ENCODE results near the gene CATSPERZ. TPM values are rescaled to one million over a fixed set of nuclear protein-coding genes. Genes with fewer than 3 reads are reported as not detected.

Gene CATSPERZ
- total and polyA plus RNA-seq, 7 donors = 1.1 to 1.4 TPM; not detected in 5

DNA sequence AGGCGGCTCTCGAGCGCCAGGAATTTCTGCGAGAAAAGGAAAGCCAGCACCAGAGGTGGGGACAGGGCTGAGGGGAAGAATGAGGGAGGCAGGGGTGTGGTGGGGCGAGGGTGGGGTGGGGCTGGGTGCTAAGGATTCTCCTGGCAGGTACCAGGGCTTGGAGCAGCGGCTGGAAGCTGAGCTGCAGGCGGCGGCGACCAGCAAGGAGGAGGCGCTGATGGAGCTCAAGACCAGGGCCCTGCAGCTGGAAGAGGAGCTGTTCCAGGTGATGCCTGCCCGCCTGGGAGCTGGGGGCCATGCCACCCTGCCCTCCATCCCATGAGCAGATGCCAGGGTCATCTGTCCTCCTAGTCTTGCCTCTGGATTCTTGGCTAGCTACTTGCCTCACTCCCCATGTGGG, 49.2 kb downstream of the CATSPERZ start:
- TF ChIP-seq POLR2A (IDR thresholded peaks at IDR 0.05) (no peak), POLR2AphosphoS5 (IDR thresholded peaks at IDR 0.05) (no peak), EP300 (IDR thresholded peaks at IDR 0.05) (no peak)
- TF ChIP-seq, protein P1, sequence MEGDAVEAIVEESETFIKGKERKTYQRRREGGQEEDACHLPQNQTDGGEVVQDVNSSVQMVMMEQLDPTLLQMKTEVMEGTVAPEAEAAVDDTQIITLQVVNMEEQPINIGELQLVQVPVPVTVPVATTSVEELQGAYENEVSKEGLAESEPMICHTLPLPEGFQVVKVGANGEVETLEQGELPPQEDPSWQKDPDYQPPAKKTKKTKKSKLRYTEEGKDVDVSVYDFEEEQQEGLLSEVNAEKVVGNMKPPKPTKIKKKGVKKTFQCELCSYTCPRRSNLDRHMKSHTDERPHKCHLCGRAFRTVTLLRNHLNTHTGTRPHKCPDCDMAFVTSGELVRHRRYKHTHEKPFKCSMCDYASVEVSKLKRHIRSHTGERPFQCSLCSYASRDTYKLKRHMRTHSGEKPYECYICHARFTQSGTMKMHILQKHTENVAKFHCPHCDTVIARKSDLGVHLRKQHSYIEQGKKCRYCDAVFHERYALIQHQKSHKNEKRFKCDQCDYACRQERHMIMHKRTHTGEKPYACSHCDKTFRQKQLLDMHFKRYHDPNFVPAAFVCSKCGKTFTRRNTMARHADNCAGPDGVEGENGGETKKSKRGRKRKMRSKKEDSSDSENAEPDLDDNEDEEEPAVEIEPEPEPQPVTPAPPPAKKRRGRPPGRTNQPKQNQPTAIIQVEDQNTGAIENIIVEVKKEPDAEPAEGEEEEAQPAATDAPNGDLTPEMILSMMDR (IDR thresholded peaks at IDR 0.05) = no peak
- H3K4me3 ChIP-seq = no peak overlapping the region

DNA sequence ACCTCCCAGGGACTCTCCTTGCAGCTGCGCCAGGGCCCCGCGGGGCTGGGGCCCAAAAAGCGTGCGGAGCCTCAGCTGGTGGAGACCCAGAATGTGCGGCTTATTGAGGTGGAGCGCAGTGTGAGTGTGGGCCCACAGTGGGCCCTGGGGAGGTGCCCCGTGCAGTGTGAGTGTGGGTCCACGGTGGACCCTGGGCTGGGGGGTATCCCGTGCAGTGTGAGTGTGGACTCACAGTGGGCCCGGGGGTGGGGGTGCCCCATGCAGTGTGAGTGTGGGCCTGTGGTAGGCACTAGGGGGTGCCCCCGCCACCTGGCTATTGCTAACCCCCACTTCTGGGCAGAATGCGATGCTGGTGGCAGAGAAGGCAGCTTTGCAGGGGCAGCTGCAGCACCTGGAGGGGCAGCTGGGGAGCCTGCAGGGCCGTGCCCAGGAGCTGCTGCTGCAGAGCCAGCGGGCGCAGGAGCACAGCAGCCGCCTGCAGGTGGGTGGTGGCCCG, 51.0 kb downstream of the CATSPERZ start:
- TF ChIP-seq POLR2AphosphoS5 (IDR thresholded peaks at IDR 0.05) (no peak), POLR2A (IDR thresholded peaks at IDR 0.05) (no peak), EP300 (IDR thresholded peaks at IDR 0.05) (no peak)
- TF ChIP-seq, protein P1 (IDR thresholded peaks at IDR 0.05) = no peak
- H3K4me1 ChIP-seq = peaks cover 0 to 17% (median 12%) of the 10 kb centered on the region in 4 donors
- no peak for DNase-seq
- intact Hi-C loops (cut with DNase I) = no loop called here
- 87 to 92% methylated on average over 18 of the region's 18 CpGs for WGBS, 2 donors
- H3K27me3 ChIP-seq = no peaks in the 10 kb centered on the region
- H3K27ac ChIP-seq = no peak overlapping the region
- H3K9me3 ChIP-seq = no peaks in the 10 kb centered on the region
- no peaks in the 10 kb centered on the region for H3K36me3 ChIP-seq
- no peak overlapping the region for H3K4me3 ChIP-seq

More for the DNA sequence above, 49.2 kb downstream of the CATSPERZ start:
- Histone ChIP-seq H3K27ac (no peak overlapping the region), H3K4me1 (peaks cover 0 to 1% (median 0%) of the 10 kb centered on the region in 4 donors), H3K36me3 (no peaks in the 10 kb centered on the region), H3K9me3 (no peaks in the 10 kb centered on the region), H3K27me3 (no peaks in the 10 kb centered on the region)
- 75 to 86% methylated on average over 11 of the region's 11 CpGs for WGBS, 2 donors
- DNase-seq = no peak
- intact Hi-C loops (cut with DNase I) = no loop called here

DNA sequence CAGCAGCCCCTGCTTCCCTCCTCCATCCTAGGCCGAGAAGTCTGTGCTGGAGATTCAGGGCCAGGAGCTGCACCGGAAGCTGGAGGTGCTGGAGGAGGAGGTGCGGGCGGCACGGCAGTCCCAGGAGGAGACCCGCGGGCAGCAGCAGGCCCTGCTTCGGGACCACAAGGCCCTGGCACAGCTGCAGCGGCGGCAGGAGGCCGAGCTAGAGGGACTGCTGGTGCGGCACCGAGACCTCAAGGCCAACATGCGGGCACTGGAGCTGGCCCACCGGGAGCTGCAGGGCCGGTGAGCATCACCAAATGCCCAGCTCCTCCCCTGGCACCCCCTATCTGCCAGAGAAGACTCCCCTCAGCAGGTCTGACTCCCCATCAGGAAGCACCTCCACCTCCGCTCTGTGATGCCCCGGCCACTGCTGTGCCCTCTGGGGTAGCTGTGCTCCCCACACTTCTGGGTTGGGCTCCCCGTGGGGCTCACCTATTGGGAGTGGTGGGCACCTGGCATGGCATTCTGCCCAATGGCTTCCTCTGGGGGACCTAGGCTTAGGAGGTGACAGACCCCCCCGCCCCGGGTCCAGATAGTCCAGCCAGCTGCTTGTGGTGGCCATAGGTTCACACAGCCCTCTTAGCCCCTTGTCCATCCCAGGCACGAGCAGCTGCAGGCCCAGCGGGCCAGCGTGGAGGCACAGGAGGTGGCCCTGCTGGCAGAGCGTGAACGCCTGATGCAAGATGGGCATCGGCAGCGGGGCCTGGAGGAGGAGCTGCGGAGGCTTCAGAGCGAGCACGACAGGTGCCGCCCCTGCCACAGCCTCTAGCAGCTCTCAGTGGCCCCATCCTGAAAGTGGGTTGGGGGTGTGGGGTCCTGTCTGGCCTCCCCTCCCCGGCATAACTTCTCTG, 52.2 kb downstream of the CATSPERZ start:
- no peak for TF ChIP-seq POLR2A (IDR thresholded peaks at IDR 0.05)
- no peak for TF ChIP-seq POLR2AphosphoS5 (IDR thresholded peaks at IDR 0.05)
- TF ChIP-seq, protein P1 (IDR thresholded peaks at IDR 0.05) = no peak
- no peak for TF ChIP-seq EP300 (IDR thresholded peaks at IDR 0.05)
- intact Hi-C loops (cut with DNase I) = no loop called here
- Histone ChIP-seq H3K27me3 (no peaks in the 10 kb centered on the region), H3K4me3 (no peak overlapping the region), H3K4me1 (peaks cover 0 to 17% (median 12%) of the 10 kb centered on the region in 4 donors), H3K36me3 (no peaks in the 10 kb centered on the region), H3K9me3 (no peaks in the 10 kb centered on the region), H3K27ac (no peak overlapping the region)
- no peak for DNase-seq
- WGBS, 2 donors = 92 to 94% methylated on average over 33 of the region's 33 CpGs

DNA sequence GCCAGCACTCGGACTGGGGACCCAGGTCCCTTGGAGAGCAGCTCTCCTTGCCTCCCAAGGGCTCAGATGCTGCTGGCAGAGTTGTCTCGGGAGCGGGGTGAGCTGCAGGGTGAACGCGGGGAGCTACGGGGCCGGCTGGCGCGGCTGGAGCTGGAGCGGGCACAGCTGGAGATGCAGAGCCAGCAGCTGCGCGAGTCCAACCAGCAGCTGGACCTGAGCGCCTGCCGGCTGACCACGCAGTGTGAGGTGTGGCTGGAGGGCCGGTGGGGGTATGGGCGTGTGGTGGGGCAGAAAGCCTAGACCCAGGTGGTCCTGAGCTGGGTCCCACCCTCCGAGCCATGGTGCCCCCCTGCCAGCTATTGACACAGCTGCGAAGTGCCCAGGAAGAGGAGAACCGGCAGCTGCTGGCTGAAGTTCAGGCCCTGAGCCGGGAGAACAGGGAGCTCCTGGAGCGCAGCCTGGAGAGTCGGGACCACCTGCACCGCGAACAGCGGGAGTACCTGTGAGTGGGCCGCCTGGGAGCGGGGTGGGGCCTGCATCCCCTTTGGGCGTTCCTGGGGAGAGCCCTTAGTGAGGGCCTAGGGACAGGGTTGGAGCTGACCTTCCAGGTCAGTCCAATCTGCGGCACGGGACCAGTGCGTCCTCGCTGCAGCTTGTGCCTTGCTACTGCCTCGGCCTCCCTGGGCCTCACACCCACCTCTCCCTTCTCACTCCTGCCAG, 53.0 kb downstream of the CATSPERZ start:
- Histone ChIP-seq H3K27me3 (no peaks in the 10 kb centered on the region), H3K27ac (no peak overlapping the region), H3K36me3 (no peaks in the 10 kb centered on the region), H3K4me3 (no peak overlapping the region), H3K4me1 (peaks cover 0 to 23% (median 18%) of the 10 kb centered on the region in 4 donors), H3K9me3 (no peaks in the 10 kb centered on the region)
- intact Hi-C loops (cut with DNase I) = no loop called here
- DNase-seq = no peak
- 80 to 91% methylated on average over 34 of the region's 34 CpGs for WGBS, 2 donors
- TF ChIP-seq POLR2A (IDR thresholded peaks at IDR 0.05) (no peak), POLR2AphosphoS5 (IDR thresholded peaks at IDR 0.05) (no peak), EP300 (IDR thresholded peaks at IDR 0.05) (no peak)
- TF ChIP-seq, protein P1 (IDR thresholded peaks at IDR 0.05) = no peak
